Neural cell (in vitro differentiated cells): ENCODE data around the gene ADAMTS8. TPM values are rescaled to one million over a fixed set of nuclear protein-coding genes. Genes with fewer than 3 reads are reported as not detected.
A peak's percentile ranks its signal among the peaks of the same experiment; 100 is the strongest.

Experiments used
- H2AFZ ChIP-seq: fragments of 200-600, 300-800 bp; sonication (generic), shearing (Covaris generic); 2 replicates; pipeline ENCODE4 v1.6.0; 2014; ENCODE audit warnings: low read depth, mild to moderate bottlenecking, antibody characterized with exemption, low read length, moderate library complexity
- H3F3A ChIP-seq: fragments of 200-600 bp; shearing (Covaris generic); 2 replicates; pipeline ENCODE4 v1.6.1; 2016; ENCODE audit warnings: mild to moderate bottlenecking, moderate library complexity, mixed read lengths, antibody characterized with exemption, low read length; ENCODE audit not compliant: insufficient read depth, poor library complexity, severe bottlenecking
- H3K27ac ChIP-seq: fragments of 200-600, 300-800 bp; sonication (generic), shearing (Covaris generic); 2 replicates; pipeline ENCODE4 v1.5.1; 2014; ENCODE audit warnings: mild to moderate bottlenecking, low read length, moderate library complexity
- H3K27me3 ChIP-seq: fragments of 300-800, 200-600 bp; sonication (generic), shearing (Covaris generic); 2 replicates; pipeline ENCODE4 v1.6.0; 2014; ENCODE audit warnings: mild to moderate bottlenecking, low read depth, low read length, moderate library complexity; ENCODE audit not compliant: insufficient read depth
- H3K36me3 ChIP-seq: fragments of 300-800, 200-600 bp; sonication (generic), shearing (Covaris generic); 2 replicates; pipeline ENCODE4 v1.5.1; 2014; ENCODE audit warnings: mild to moderate bottlenecking, antibody characterized with exemption, low read length, moderate library complexity; ENCODE audit not compliant: insufficient read depth
- H3K4me2 ChIP-seq: fragments of 300-800, 200-600 bp; sonication (generic), shearing (Covaris generic); 2 replicates; pipeline ENCODE4 v1.6.0; 2014; ENCODE audit warnings: mild to moderate bottlenecking, low read length
- H3K4me3 ChIP-seq: fragments of 300-800, 200-600 bp; sonication (generic), shearing (Covaris generic); 2 replicates; pipeline ENCODE4 v1.5.1; 2014; ENCODE audit warnings: mild to moderate bottlenecking, low read length, moderate library complexity
- H3K79me2 ChIP-seq: fragments of 200-600 bp; shearing (Covaris generic); replicated peaks from 2 replicates; pipeline ENCODE4 v1.6.0; 2014; ENCODE audit warnings: mild to moderate bottlenecking, low read length, moderate library complexity; ENCODE audit not compliant: insufficient read depth
- H3K9ac ChIP-seq: fragments of 300-800, 200-600 bp; sonication (generic), shearing (Covaris generic); 2 replicates; pipeline ENCODE4 v1.6.1; 2016; ENCODE audit warnings: mild to moderate bottlenecking, low read length, mixed read lengths
- H3K9me2 ChIP-seq: fragments of 200-600 bp; shearing (Covaris generic); 2 replicates; pipeline ENCODE4 v1.6.1; 2016; ENCODE audit warnings: mild to moderate bottlenecking, low read length, mixed read lengths; ENCODE audit not compliant: insufficient read depth
- H3K9me3 ChIP-seq: fragments of 200-600, 300-800 bp; sonication (generic), shearing (Covaris generic); 2 replicates; pipeline ENCODE4 v1.6.1; 2016; ENCODE audit warnings: mild to moderate bottlenecking, mixed run types, low read length, moderate library complexity, mixed read lengths
- H4K20me1 ChIP-seq: fragments of 200-600 bp; shearing (Covaris generic); 2 replicates; pipeline ENCODE4 v1.6.1; 2016; ENCODE audit warnings: mild to moderate bottlenecking, mixed run types; ENCODE audit not compliant: insufficient read depth
- CTCF ChIP-seq: fragments of 450-650 bp; IDR thresholded peaks from 2 replicates; pipeline ENCODE4 v1.5.1; 2014; ENCODE audit warnings: antibody characterized with exemption, mild to moderate bottlenecking, moderate library complexity; ENCODE audit not compliant: poor library complexity, severe bottlenecking
- EP300 ChIP-seq: fragments of 450-650 bp; conservative IDR thresholded peaks from 2 replicates; pipeline ENCODE4 v1.6.1; 2014; ENCODE audit warnings: antibody characterized with exemption, mild to moderate bottlenecking, moderate library complexity; ENCODE audit not compliant: poor library complexity, severe bottlenecking
- EZH2 ChIP-seq: fragments of 200-600, 300-800 bp; shearing (Covaris generic), sonication (generic); IDR thresholded peaks from 2 replicates; pipeline ENCODE4 v1.6.1; 2014; ENCODE audit warnings: antibody characterized with exemption, low read length, borderline replicate concordance, mild to moderate bottlenecking; ENCODE audit not compliant: insufficient read depth, poor library complexity, severe bottlenecking
- MXI1 ChIP-seq: fragments of 450-650 bp; conservative IDR thresholded peaks from 2 replicates; pipeline ENCODE4 v1.6.1; 2014; ENCODE audit warnings: antibody characterized with exemption, mild to moderate bottlenecking; ENCODE audit not compliant: poor library complexity, severe bottlenecking
- POLR2AphosphoS5 ChIP-seq: IDR thresholded peaks from 2 replicates; pipeline ENCODE4 v1.6.1; 2012
- RAD21 ChIP-seq: fragments of 450-650 bp; conservative IDR thresholded peaks from 2 replicates; pipeline ENCODE4 v1.6.1; 2014; ENCODE audit warnings: antibody characterized with exemption, mild to moderate bottlenecking, moderate library complexity
- REST ChIP-seq: IDR thresholded peaks from 2 replicates; pipeline ENCODE4 v1.6.1; 2012; ENCODE audit warnings: borderline replicate concordance
- SMC3 ChIP-seq: fragments of 450-650 bp; conservative IDR thresholded peaks from 2 replicates; pipeline ENCODE4 v1.6.1; 2014; ENCODE audit warnings: antibody characterized with exemption, mild to moderate bottlenecking, moderate library complexity; ENCODE audit not compliant: poor library complexity
- TAF1 ChIP-seq: IDR thresholded peaks from 2 replicates; pipeline ENCODE4 v1.6.1; 2012; ENCODE audit warnings: low read depth
- polyA plus RNA-seq: library from polyadenylated mRNA; depleted of rRNA; stranded (reverse); fragments of >200 nt; gene quantifications from 2 replicates; pipeline ENCODE4 v1.2.3, GENCODE V29; 2014

ADAMTS8 gene
- polyA plus RNA-seq, 1 donor from 2014 or later: 0.94 TPM

GRCh38 chr11:130390071-130390758, 38.2 kb downstream of the ADAMTS8 start:
- no peaks in the 10 kb centered on the region for H4K20me1 ChIP-seq
- no peak overlapping the region for H3K9ac ChIP-seq

More at GRCh38 chr11:130390071-130390758, 38.2 kb downstream of the ADAMTS8 start:
- peak; percentile 44 for TF ChIP-seq RAD21
- TF ChIP-seq EP300: no peak
- TF ChIP-seq REST: no peak
- no peak for TF ChIP-seq POLR2AphosphoS5
- TF ChIP-seq TAF1: no peak
- peak; percentile 64 for TF ChIP-seq CTCF
- TF ChIP-seq SMC3: peak; percentile 42
- no peak for TF ChIP-seq MXI1
- TF ChIP-seq EZH2: no peak
- H3K4me2 ChIP-seq: no peak overlapping the region
- no peak overlapping the region for H3K27ac ChIP-seq
- no peaks in the 10 kb centered on the region for H3K9me2 ChIP-seq
- no peak overlapping the region for H3K4me3 ChIP-seq
- H3F3A ChIP-seq: no peaks in the 10 kb centered on the region
- H3K36me3 ChIP-seq: no peaks in the 10 kb centered on the region
- no peaks in the 10 kb centered on the region for H3K79me2 ChIP-seq
- H3K9me3 ChIP-seq: no peaks in the 10 kb centered on the region
- H2AFZ ChIP-seq: no peak overlapping the region
- H3K27me3 ChIP-seq: no peaks in the 10 kb centered on the region
